NCI-H1048 (cell line): ENCODE data around the gene RAVER1.
"Not testable (repeated sequence)": the region's sequence is repeated elsewhere in the genome, so short reads cannot be mapped to it uniquely, and the experiment has no call there.

Source experiments
- DNase-seq: peaks from one replicate; lab custom pipeline; 2025; lab: John Stamatoyannopoulos, UW

RAVER1 gene

GRCh38 chr19:10344780-10345179 is 11.5 kb upstream of the RAVER1 start:
- DNase-seq = no peak

DNA sequence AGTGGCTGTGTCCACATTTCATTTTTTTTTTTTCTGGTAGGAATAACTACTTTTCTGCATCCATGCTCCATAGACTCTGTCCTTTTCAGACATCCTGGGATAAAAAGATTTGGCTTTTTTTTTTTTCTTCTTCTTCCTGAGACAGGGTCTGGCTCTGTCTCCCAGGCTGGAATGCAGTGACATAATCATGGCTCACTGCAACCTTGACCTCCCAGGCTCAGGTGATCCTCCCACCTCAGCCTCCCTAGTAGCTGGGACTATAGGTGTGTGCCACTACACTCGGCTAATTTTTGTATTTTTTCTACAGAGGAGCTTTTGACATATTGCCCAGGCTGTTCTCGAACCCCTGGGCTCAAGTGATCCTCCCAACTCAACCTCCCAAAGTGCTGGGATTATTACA is 10.2 kb upstream of the RAVER1 start:
- no peak for DNase-seq

DNA sequence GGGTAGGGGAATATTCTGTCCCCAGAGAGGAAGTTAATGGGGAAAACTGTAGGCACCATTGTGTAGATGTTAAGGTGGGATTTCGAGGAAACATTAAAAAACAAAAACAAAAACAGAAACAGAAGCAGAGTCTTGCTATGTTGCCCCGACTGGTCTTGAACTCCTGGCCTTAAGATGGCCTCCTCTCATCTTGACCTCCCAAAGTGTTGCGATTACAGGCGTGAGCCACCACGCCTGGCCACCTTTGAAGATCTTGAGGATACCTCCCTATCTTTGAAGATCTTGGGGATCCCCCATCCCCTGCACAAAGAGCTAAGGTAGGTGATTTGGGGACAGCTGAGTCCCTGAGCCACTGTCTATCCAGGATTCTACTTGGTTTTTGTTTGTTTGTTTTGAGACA is 6.6 kb upstream of the RAVER1 start:
- no peak for DNase-seq

DNA sequence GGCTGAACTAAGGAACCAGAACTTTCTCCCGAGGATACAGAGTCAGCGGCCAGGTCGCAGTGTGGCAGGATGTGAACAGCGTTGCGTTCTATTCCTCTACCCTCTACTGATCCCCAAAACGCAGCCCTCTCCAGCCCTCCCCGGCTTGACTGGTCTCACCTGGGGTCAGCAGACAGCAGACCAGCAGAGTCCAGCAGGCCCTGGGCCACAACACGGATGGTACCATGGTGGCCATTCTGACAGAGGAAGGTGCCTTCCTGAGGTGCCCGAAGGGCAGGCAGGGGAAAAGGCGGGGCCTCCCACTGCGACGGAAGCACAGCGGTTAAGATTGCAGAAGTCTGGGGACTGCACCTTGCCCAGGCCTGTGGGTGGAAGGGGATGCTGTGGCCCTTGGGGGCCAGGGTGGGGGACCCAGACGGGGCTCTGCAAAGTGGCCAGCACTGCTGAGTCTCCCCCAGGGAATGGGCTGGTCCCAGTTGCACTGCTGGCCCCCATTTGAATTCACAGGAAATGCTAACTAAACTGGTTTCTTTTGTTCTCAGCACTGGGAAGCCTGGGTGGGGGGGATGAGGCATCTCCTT is 6.1 kb upstream of the RAVER1 start, which contains the start of gene ICAM3:
ICAM3 (minus strand) TSS at position 245 of the 581 bp plus-strand sequence; CDS start at position 235, 10 bp downstream.
- DNase-seq = no peak

DNA sequence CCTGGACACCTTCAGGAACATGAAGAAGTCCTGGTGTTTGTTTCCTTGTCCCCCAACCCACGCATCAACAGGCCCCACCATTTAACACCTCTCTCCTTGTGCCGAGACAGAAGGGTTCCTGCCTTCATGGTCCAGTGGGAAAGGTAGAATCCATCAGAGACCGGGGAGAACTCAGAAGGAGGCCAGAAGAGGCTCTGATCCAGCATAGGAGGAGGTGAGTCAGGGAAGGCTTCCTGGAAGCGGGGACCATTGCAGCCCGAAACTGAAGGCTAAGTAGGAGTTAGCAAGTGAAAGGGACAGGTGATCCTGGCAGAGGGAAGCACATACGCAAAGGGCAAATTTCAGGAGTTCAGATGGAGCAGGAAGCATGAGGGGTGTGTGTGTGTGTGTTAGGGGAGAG is 5.6 kb upstream of the RAVER1 start:
- DNase-seq = no peak

DNA sequence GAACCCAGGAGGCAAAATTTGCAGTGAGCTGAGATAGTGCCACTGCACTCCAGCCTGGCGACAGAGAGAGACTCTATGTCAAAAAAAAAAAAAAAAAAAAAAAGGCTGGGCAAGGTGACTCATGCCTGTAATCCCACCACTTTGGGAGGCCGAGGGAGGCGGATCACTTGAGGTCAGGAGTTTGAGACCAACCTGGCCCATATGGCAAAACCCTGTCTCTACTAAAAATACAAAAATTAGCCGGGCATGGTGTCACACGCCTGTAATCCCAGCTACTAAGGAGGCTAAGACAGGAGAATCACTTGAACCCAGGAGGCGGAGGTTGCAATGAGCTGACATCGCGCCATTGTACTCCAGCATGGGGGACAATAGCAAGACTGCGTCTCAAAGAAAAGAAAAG is 3.4 kb upstream of the RAVER1 start:
- not testable (repeated sequence) for DNase-seq

GRCh38 chr19:10335352-10335985 is 2.1 kb upstream of the RAVER1 start:
- DNase-seq = no peak

- DNase-seq = peak; percentile 68
Observed at GRCh38 chr19:10334588-10335351, 1.4 kb upstream of the RAVER1 start.

GRCh38 chr19:10333758-10334587 is 644 bp upstream of the RAVER1 start:
- DNase-seq = no peak

GRCh38 chr19:10332158-10332964 is 968 bp downstream of the RAVER1 start:
- DNase-seq = no peak

GRCh38 chr19:10329555-10329954 is 3.8 kb downstream of the RAVER1 start:
- DNase-seq = no peak

- DNase-seq = no peak
Observed at GRCh38 chr19:10328558-10329429, 4.5 kb downstream of the RAVER1 start.

DNA sequence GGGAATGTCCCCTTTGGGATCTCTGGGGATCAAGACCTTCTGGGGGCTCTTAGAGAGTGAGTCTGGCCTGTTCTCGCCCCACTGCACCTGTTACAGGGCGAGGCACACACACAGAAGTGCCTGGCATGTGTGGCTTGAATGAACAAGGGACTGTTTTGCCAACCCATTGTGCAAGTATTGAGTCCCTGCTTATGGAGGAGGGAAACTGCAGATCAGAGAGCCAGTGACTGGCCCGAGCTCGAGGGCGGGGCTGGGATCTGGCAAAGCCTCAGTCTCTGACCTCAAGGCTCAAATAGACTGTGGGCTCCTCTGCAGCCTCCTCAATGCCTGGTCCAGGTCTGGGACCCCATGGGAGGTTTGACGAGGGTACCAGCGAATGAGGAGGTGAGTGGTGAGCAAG is 5.5 kb downstream of the RAVER1 start:
- DNase-seq = no peak

- no peak for DNase-seq
Observed at GRCh38 chr19:10325732-10326131, 7.6 kb downstream of the RAVER1 start.

- no peak for DNase-seq
Observed at GRCh38 chr19:10321874-10322835, 11.2 kb downstream of the RAVER1 start.

GRCh38 chr19:10321417-10321797 is 11.9 kb downstream of the RAVER1 start:
- no peak for DNase-seq

- DNase-seq = no peak
Observed at GRCh38 chr19:10320602-10321416, 12.5 kb downstream of the RAVER1 start.
